ENCODE results near the gene PREX1. TPM values are rescaled to one million over a fixed set of nuclear protein-coding genes. Genes with fewer than 3 reads are reported as not detected.

Gene PREX1
- total and polyA plus RNA-seq, 2 of the 4 experiments (the other 2 are of a cell fraction): 0.67 to 0.72 TPM

DNA sequence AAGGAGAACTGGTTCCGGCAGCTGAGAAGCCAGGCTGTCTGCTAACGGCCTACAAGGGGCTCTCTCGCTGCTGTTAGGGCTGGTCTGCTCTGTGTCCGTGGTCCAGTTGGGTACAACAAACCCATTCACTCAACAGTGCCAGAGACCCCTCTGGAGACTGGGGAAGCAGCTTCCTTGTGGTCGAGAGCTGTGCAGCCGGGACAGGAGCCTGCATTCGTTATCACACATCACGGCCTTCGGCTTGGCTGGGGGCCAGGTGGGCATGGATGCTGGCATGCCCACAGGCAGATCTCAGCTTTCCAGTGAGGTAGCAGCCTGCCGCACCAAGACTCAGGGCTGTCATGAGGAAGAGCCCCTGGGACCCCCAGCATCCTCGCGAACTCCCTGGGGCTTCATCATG is 124.7 kb downstream of the PREX1 start:
- in situ Hi-C loops (cut with MboI; ENCODE audit: low sequenced_read_pairs): no loop called here
- dilution Hi-C loops (cut with HindIII; ENCODE audit: low sequenced_read_pairs, unreplicated experiment): no loop called here
- POLR2A ChIA-PET (ENCODE audit: unreplicated experiment): no interaction called here

More for the DNA sequence above, 124.7 kb downstream of the PREX1 start:
- Histone ChIP-seq H4K91ac (ENCODE audit: insufficient read depth, low read depth, low read length) (no peak overlapping the region), H3K79me1 (ENCODE audit: low read depth in 1 of 2, low read length in 2 of 2) (no peaks in the 10 kb centered on the region), H2BK15ac (ENCODE audit: low read depth, low read length) (no peak overlapping the region), H3K18ac (ENCODE audit: low read depth, low read length) (no peak overlapping the region), H3K4me3 (ENCODE audit: insufficient read depth, low read depth, low read length) (no peak overlapping the region), H2BK20ac (ENCODE audit: low read depth, low read length) (no peak overlapping the region), H2BK120ac (ENCODE audit: low read depth, low read length) (no peak overlapping the region), H3K27ac (ENCODE audit: insufficient read depth, low read length) (no peak overlapping the region), H4K5ac (ENCODE audit: low read depth, low read length) (no peak overlapping the region), H3K4me1 (ENCODE audit: control insufficient read depth, insufficient read depth, low read length) (no peaks in the 10 kb centered on the region; the same call in 1 of the 2 replicates), H2AK5ac (ENCODE audit: low read depth, low read length) (no peak overlapping the region), H3K14ac (replicated peaks; ENCODE audit: low read depth, low read length) (no peak overlapping the region), H3K4ac (ENCODE audit: low read depth, low read length) (no peak overlapping the region), H3K9ac (ENCODE audit: low read depth, low read length) (no peak overlapping the region), H2BK5ac (ENCODE audit: low read depth, low read length, poor library complexity, severe bottlenecking) (no peak overlapping the region), H2AK9ac (replicated peaks; ENCODE audit: low read depth, low read length, poor library complexity) (peak overlapping the region; percentile 39), H3K9me1 (ENCODE audit: insufficient read depth, low read length) (peaks cover 5% of the 10 kb centered on the region; the same call in 1 of the 2 replicates), H4K20me1 (ENCODE audit: insufficient read depth, low read length) (no peaks in the 10 kb centered on the region), H3K36me3 (ENCODE audit: control insufficient read depth, insufficient read depth, low read length) (no peaks in the 10 kb centered on the region), H3K27me3 (ENCODE audit: control insufficient read depth, insufficient read depth, low read length) (no peaks in the 10 kb centered on the region; the same call in 1 of the 2 replicates), H3K56ac (ENCODE audit: extremely low read depth, insufficient read depth, low read length) (no peak overlapping the region), H3K4me2 (ENCODE audit: low read depth, low read length) (no peak overlapping the region), H3K23ac (ENCODE audit: low read depth, low read length) (no peak overlapping the region), H4K8ac (ENCODE audit: low read depth in 2 of 2, low read length in 2 of 2) (no peak overlapping the region), H3K9me3 (ENCODE audit: control insufficient read depth, insufficient read depth, low read length) (no peaks in the 10 kb centered on the region), H2AFZ (replicated peaks; ENCODE audit: low read length, poor library complexity) (no peak overlapping the region)
- BruUV-seq (replicated peaks): no TSS peak
- WGBS, 2 experiments (ENCODE audit: extremely low coverage in 2 of 2, insufficient read length in 1 of 2): 86% methylated on average over 7 of the region's 12 CpGs; no CpG with 5 or more reads in 1 of the 2 experiments
- no peak for ATAC-seq (ENCODE audit: low read depth)
- no peak for DNase-seq
- TF ChIP-seq, protein P1, sequence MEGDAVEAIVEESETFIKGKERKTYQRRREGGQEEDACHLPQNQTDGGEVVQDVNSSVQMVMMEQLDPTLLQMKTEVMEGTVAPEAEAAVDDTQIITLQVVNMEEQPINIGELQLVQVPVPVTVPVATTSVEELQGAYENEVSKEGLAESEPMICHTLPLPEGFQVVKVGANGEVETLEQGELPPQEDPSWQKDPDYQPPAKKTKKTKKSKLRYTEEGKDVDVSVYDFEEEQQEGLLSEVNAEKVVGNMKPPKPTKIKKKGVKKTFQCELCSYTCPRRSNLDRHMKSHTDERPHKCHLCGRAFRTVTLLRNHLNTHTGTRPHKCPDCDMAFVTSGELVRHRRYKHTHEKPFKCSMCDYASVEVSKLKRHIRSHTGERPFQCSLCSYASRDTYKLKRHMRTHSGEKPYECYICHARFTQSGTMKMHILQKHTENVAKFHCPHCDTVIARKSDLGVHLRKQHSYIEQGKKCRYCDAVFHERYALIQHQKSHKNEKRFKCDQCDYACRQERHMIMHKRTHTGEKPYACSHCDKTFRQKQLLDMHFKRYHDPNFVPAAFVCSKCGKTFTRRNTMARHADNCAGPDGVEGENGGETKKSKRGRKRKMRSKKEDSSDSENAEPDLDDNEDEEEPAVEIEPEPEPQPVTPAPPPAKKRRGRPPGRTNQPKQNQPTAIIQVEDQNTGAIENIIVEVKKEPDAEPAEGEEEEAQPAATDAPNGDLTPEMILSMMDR (conservative IDR thresholded peaks at IDR 0.05; ENCODE audit: low read depth, low read length): no peak
- TF ChIP-seq CHD1 (IDR thresholded peaks at IDR 0.05; ENCODE audit: low read depth, low read length) (no peak), FOS (IDR thresholded peaks at IDR 0.05; ENCODE audit: low read depth, low read length) (no peak), RCOR1 (IDR thresholded peaks at IDR 0.05; ENCODE audit: insufficient replicate concordance, low read length) (no peak), MAFK (IDR thresholded peaks at IDR 0.05; ENCODE audit: low read depth, low read length) (no peak), MXI1 (IDR thresholded peaks at IDR 0.05; ENCODE audit: borderline replicate concordance, low read depth, low read length) (no peak), CEBPB (IDR thresholded peaks at IDR 0.05; ENCODE audit: low read depth, low read length) (no peak), NFE2L2 (IDR thresholded peaks at IDR 0.05; ENCODE audit: low read depth, low read length) (no peak), BHLHE40 (IDR thresholded peaks at IDR 0.05; ENCODE audit: low read depth, low read length) (no peak), MAZ (IDR thresholded peaks at IDR 0.05; ENCODE audit: borderline replicate concordance, low read depth, low read length) (no peak), RFX5 (IDR thresholded peaks at IDR 0.05; ENCODE audit: low read depth, low read length) (no peak), SMC3 (IDR thresholded peaks at IDR 0.05; ENCODE audit: low read depth, low read length) (no peak), POLR2A (IDR thresholded peaks at IDR 0.05; ENCODE audit: low read depth, low read length) (no peak), RAD21 (IDR thresholded peaks at IDR 0.05; ENCODE audit: low read length) (no peak)
- TF ChIP-seq, protein P2, sequence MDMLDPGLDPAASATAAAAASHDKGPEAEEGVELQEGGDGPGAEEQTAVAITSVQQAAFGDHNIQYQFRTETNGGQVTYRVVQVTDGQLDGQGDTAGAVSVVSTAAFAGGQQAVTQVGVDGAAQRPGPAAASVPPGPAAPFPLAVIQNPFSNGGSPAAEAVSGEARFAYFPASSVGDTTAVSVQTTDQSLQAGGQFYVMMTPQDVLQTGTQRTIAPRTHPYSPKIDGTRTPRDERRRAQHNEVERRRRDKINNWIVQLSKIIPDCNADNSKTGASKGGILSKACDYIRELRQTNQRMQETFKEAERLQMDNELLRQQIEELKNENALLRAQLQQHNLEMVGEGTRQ (IDR thresholded peaks at IDR 0.05; ENCODE audit: low read depth, low read length): no peak
- TF ChIP-seq, protein P3, sequence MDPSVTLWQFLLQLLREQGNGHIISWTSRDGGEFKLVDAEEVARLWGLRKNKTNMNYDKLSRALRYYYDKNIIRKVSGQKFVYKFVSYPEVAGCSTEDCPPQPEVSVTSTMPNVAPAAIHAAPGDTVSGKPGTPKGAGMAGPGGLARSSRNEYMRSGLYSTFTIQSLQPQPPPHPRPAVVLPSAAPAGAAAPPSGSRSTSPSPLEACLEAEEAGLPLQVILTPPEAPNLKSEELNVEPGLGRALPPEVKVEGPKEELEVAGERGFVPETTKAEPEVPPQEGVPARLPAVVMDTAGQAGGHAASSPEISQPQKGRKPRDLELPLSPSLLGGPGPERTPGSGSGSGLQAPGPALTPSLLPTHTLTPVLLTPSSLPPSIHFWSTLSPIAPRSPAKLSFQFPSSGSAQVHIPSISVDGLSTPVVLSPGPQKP (IDR thresholded peaks at IDR 0.05; ENCODE audit: borderline replicate concordance, low read depth, low read length): no peak
- CTCF ChIA-PET: no interaction called here
- intact Hi-C loops (cut with micrococcal nuclease): no loop called here
